Esophagus muscularis mucosa (tissue), 4 donors: ENCODE data around the gene GNAT1. TPM values are rescaled to one million over a fixed set of nuclear protein-coding genes. Genes with fewer than 3 reads are reported as not detected.
"Not testable (repeated sequence)": the region's sequence is repeated elsewhere in the genome, so short reads cannot be mapped to it uniquely, and the experiment has no call there.

ENCODE experiments used
- DNase-seq: peaks from one replicate; pipeline ENCODE4 v3.0.0-alpha.2; 2017; ENCODE audit errors: extremely low spot score
- H3K27ac ChIP-seq, 4 donors: fragments of 200-600 bp; sonication (generic); replicated peaks in 1 of 4; 1 replicate in 3 of 4; 2 replicates in 1 of 4; pipeline ENCODE4 v1.5.1; 2016 to 2019; ENCODE audit warnings: mild to moderate bottlenecking in 1 of 4
- H3K27me3 ChIP-seq, 4 donors: fragments of 200-600 bp; sonication (generic); one replicate each; pipeline versions ENCODE4 v1.5.1 to v1.6.0; 2016 to 2019
- H3K36me3 ChIP-seq, 4 donors: fragments of 200-600 bp; sonication (generic); one replicate each; pipeline ENCODE4 v1.5.1; 2016 to 2019
- H3K4me1 ChIP-seq, 4 donors: fragments of 200-600 bp; sonication (generic); one replicate each; pipeline ENCODE4 v1.5.1; 2016 to 2019
- H3K4me3 ChIP-seq, 4 donors: fragments of 200-600 bp; sonication (generic); 1 replicate in 2 of 4; 2 replicates in 2 of 4; pipeline ENCODE4 v1.5.1; 2016 to 2019; ENCODE audit warnings: mild to moderate bottlenecking in 4 of 4, moderate library complexity in 1 of 4
- H3K9me3 ChIP-seq, 4 donors: fragments of 200-600 bp; sonication (generic); 1 replicate in 3 of 4; 2 replicates in 1 of 4; pipeline ENCODE4 v1.5.1; 2016 to 2019
- EP300 ChIP-seq: sonication (generic); formaldehyde crosslinking; IDR thresholded peaks from one replicate; pipeline ENCODE4 v1.6.1; 2017; ENCODE audit warnings: antibody characterized with exemption
- POLR2A ChIP-seq: fragments of 450-650 bp; IDR thresholded peaks from one replicate; pipeline ENCODE4 v1.6.1; 2017; ENCODE audit warnings: antibody characterized with exemption, moderate library complexity, mild to moderate bottlenecking, low read depth
- POLR2AphosphoS5 ChIP-seq, 2 donors: sonication (generic); formaldehyde crosslinking; IDR thresholded peaks; one replicate each; pipeline ENCODE4 v1.6.1; 2017; ENCODE audit warnings: antibody characterized with exemption in 2 of 2
- WGBS: methylation state at CpG from one replicate; pipeline ENCODE4 v1.1.5; 2018; 5-methylcytosine and 5-hydroxymethylcytosine counted together
- intact Hi-C: fragments of 100-400 bp; cut with DNase I; formaldehyde crosslinking; loops from one replicate; pipeline ENCODE4 v1.15.1; 2023
- total RNA-seq, 4 donors: library from RNA; depleted of rRNA; stranded (reverse); fragments of >200 nt; gene quantifications; one replicate each; pipeline versions ENCODE4 v1.1.0 to v1.2.1, GENCODE V29; 2016
- TF ChIP-seq, protein P1 (sequence below), 3 experiments: fragments of 200-600 bp in 2 of 3; fragments of 450-650 bp in 1 of 3; sonication (generic) in 2 of 3; IDR thresholded peaks; one replicate each; pipeline ENCODE4 v1.5.1; 2017 to 2019; ENCODE audit warnings: antibody characterized with exemption in 3 of 3, mild to moderate bottlenecking in 2 of 3, moderate library complexity in 1 of 3

GNAT1 gene
- total RNA-seq, 4 donors from 2014 or later: not detected

DNA sequence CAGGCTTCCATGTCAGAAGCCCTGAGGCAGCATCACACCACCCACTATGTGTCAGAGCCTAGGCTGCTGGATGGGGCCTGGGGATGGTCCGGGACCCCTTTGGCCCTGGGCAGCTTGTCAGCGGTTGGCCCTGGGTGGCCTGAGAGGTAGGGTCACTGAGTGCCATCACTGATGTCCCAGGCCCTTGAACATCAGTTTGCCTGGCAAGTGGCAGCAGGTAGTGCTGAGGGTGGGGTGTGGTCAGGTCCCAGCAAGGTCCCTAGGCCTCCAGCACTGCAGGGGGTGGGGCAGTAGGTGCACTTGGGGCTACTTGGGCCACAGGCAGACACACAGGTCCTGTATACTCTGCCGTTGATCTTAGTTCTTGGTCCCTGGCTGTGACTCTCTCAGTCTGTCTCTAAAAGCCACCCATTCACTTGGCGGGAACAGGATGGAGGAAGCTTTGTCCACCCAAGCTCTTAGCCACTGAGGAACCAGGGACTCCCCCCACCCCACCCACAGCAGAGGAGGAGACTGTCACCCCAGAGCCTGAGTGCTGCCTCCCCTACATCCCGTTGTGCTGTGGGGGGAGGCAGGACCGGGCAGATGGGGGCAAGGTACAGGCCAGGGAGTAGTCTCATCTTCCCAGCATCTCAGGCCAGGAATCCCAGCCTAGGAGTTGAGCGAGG lies 50.4 kb downstream of the GNAT1 start:
- Histone ChIP-seq H3K36me3 (peaks cover 0 to 16% (median 7%) of the 10 kb centered on the region in 4 donors), H3K4me3 (no peak overlapping the region), H3K4me1 (peaks cover 93 to 100% (median 99%) of the 10 kb centered on the region in 4 donors), H3K27me3 (no peaks in the 10 kb centered on the region), H3K27ac (peak overlapping the region; percentile 88 to 92 (median 90)), H3K9me3 (no peaks in the 10 kb centered on the region)
- WGBS: 82% methylated on average over 2 of the region's 7 CpGs
- intact Hi-C loops: no loop called here
- DNase-seq: no peak
- TF ChIP-seq, protein P1, sequence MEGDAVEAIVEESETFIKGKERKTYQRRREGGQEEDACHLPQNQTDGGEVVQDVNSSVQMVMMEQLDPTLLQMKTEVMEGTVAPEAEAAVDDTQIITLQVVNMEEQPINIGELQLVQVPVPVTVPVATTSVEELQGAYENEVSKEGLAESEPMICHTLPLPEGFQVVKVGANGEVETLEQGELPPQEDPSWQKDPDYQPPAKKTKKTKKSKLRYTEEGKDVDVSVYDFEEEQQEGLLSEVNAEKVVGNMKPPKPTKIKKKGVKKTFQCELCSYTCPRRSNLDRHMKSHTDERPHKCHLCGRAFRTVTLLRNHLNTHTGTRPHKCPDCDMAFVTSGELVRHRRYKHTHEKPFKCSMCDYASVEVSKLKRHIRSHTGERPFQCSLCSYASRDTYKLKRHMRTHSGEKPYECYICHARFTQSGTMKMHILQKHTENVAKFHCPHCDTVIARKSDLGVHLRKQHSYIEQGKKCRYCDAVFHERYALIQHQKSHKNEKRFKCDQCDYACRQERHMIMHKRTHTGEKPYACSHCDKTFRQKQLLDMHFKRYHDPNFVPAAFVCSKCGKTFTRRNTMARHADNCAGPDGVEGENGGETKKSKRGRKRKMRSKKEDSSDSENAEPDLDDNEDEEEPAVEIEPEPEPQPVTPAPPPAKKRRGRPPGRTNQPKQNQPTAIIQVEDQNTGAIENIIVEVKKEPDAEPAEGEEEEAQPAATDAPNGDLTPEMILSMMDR (IDR thresholded peaks at IDR 0.05): no peak
- TF ChIP-seq POLR2A (no peak), POLR2AphosphoS5 (IDR thresholded peaks at IDR 0.05) (no peak), EP300 (no peak)

DNA sequence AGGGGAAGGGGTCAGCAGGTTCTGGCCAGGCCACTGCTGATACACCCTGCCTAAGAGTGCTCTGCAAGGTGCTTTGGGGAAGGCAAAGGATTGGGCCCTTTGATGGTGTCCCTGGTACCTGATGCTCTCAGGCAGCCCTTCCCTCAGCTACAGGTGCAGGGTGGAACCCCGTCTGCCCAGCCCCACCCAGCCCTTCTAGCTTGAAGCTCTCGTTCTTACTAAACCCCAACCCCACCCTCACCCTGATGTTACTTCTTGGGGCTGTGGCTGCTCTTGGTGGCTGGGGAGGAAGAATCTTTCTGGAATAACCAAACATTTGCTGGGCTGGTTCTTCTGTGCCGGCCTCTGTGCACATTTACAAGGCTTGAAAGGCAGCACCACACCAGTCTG lies 51.0 kb downstream of the GNAT1 start:
- peak overlapping the region; percentile 88 to 92 (median 90) for H3K27ac ChIP-seq
- no peaks in the 10 kb centered on the region for H3K27me3 ChIP-seq
- TF ChIP-seq, protein P1 (IDR thresholded peaks at IDR 0.05): no peak
- TF ChIP-seq EP300: no peak
- no peak for TF ChIP-seq POLR2AphosphoS5 (IDR thresholded peaks at IDR 0.05)
- TF ChIP-seq POLR2A: no peak
- peak overlapping the region in 3 of 4 donors; percentile 0 to 15 (median 10) for H3K4me3 ChIP-seq
- H3K9me3 ChIP-seq: no peaks in the 10 kb centered on the region
- WGBS: 32% methylated on average over 2 of the region's 3 CpGs
- DNase-seq: no peak
- peaks cover 0 to 16% (median 7%) of the 10 kb centered on the region in 4 donors for H3K36me3 ChIP-seq
- intact Hi-C loops: no loop called here
- peaks cover 94 to 100% (median 100%) of the 10 kb centered on the region in 4 donors for H3K4me1 ChIP-seq

DNA sequence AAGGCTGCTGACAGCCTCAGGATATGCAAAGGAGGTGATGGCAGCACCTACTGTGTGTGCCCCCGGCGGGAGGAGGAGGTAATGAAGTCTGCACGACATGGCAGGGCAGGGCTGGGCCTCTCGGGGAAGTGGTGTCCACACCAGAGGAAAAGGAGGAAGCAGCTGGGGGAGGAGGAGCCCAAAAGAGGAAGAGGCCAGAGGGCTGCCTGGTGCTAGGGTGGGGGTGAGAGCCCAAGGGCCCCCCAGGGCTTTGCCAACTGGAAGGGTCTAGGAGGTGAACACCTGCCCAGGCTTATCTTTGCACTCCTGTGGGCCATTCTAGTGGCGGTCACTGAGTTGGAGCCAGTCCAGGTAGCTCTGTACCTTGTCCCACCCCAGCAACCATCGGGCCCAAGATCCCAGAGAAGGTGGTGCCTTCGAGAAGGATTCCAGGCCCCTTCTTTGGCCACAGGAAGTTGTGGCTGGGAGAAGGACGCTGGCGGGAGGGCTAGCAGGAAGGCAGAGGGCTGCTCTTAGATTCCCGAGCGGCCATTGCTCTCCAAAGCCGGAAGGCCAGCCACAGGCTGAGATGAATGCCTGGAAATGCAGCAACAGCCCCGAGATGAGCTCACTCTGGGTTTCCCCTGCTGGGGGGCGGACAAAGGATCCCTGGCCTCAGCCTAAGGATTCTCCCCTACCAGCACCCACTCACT lies 51.6 kb downstream of the GNAT1 start:
- 24% methylated on average over 4 of the region's 14 CpGs for WGBS
- H3K27me3 ChIP-seq: no peaks in the 10 kb centered on the region
- peak overlapping the region; percentile 88 to 92 (median 90) for H3K27ac ChIP-seq
- TF ChIP-seq POLR2A (no peak), POLR2AphosphoS5 (IDR thresholded peaks at IDR 0.05) (peak; percentile 28 to 40)
- intact Hi-C loops: no loop called here
- DNase-seq: peak; percentile 93
- peaks cover 0 to 16% (median 7%) of the 10 kb centered on the region in 4 donors for H3K36me3 ChIP-seq
- no peaks in the 10 kb centered on the region for H3K9me3 ChIP-seq
- peak overlapping the region in 3 of 4 donors; percentile 0 to 25 (median 10) for H3K4me3 ChIP-seq
- H3K4me1 ChIP-seq: peaks cover 99 to 100% (median 100%) of the 10 kb centered on the region in 4 donors

DNA sequence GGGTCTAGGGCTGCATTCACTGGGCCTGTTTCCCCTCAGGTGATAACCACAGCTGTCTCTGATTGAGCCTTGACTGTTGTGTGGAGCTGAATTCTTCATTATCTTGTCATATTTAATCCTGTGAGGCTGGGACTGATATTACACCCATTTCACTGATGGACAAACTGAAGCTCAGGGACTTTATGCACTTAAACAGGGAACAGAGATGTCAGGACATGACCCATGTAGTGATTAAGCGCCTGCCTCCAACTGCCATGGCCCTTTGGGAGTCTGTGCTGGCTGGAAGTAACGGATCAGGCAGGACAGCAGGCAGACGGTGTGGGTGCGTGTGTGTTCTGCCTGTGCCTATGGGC lies 52.1 kb downstream of the GNAT1 start:
- Histone ChIP-seq H3K36me3 (peaks cover 0 to 16% (median 7%) of the 10 kb centered on the region in 4 donors), H3K9me3 (no peaks in the 10 kb centered on the region), H3K4me1 (peaks cover 100% of the 10 kb centered on the region in 4 donors), H3K4me3 (peak overlapping the region in 3 of 4 donors; percentile 0 to 25 (median 10)), H3K27me3 (no peaks in the 10 kb centered on the region), H3K27ac (peak overlapping the region; percentile 88 to 92 (median 90))
- 74% methylated on average over 4 of the region's 4 CpGs for WGBS
- TF ChIP-seq, protein P1 (IDR thresholded peaks at IDR 0.05): no peak
- TF ChIP-seq POLR2AphosphoS5 (IDR thresholded peaks at IDR 0.05) (no peak), EP300 (no peak), POLR2A (no peak)
- no peak for DNase-seq
- intact Hi-C loops: no loop called here

DNA sequence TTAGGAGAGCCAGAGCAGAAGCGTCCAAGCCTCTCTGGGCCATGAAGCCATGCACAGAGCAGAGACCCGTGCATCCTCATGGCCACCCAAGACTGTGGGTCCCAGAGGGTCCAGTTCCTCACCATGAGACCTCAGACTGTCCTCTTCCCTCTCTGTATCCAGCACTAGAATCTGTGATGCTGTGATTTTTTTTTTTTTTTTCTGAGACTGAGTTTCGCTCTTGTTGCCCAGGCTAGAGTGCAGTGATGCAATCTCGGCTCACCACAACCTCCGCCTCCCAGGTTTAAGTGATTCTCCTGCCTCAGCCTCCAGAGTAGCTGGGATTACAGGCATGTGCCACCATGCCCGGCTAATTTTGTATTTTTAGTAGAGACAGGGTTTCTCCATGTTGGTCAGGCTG lies 53.4 kb downstream of the GNAT1 start:
- DNase-seq, H3K9me3 ChIP-seq, intact Hi-C loops, H3K4me3 ChIP-seq, H3K27me3 ChIP-seq: not testable (repeated sequence)
- peak overlapping the region; percentile 86 to 92 (median 90) for H3K27ac ChIP-seq
- H3K4me1 ChIP-seq: peaks cover 100% of the 10 kb centered on the region in 4 donors
- peaks cover 0 to 16% (median 3%) of the 10 kb centered on the region in 4 donors for H3K36me3 ChIP-seq
- 64% methylated on average over 6 of the region's 6 CpGs for WGBS
